HG03135 (cell line): Measurements from ENCODE around the gene NTNG1.
A peak's percentile ranks its signal among the peaks of the same experiment; 100 is the strongest.
"Not testable (repeated sequence)": the region's sequence is repeated elsewhere in the genome, so short reads cannot be mapped to it uniquely, and the experiment has no call there.

Experiments used
- ATAC-seq: cut with Tn5 transposase; IDR thresholded peaks from one replicate; pipeline ENCODE4 v1.9.1; 2021; ENCODE audit warnings: mild to moderate bottlenecking, moderate library complexity; ENCODE audit not compliant: unreplicated experiment

NTNG1 gene

DNA sequence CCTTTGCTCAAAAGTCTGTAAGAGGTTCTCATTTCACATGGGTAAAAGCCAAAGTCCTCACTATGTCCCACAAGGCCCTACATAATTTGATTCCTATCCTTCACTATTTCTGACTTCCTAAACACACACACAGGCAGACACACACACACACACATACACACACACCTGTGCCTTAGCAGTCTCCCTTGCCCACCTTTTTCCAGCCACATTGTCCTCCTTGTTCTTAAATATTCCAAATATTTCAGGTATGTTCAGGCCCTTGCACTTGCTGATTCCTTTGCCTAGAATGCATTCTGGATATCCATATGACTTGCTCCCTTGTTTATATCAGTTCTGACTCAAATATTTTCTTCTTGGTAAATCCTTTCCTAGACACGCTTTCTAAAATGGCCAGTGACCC, 54.6 kb downstream of the NTNG1 start:
- ATAC-seq, result no peak

GRCh38 chr1:107196973-107197562, 56.2 kb downstream of the NTNG1 start:
- peak; percentile 95 for ATAC-seq

DNA sequence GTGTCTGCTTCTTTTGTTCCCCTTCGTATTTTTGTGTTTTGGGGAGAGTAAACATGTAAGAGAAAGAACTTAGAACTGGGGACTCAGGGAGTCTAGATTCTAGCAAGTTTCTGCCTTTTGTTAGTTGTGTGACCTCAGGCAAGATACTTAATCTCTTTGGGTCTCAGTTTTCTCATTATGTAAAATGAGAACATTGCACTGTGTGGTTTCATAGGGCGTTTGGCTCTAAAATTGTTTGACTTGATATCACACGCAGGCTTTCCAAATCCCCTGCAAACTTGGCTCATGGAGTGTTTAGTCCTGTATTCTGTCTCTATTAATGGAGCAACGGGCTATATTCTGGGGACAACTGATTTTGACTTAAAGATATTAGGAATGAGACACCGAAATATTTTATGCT, 57.7 kb downstream of the NTNG1 start:
- ATAC-seq, result no peak

GRCh38 chr1:107200631-107201030, 59.8 kb downstream of the NTNG1 start:
- no peak for ATAC-seq

GRCh38 chr1:107202007-107202406, 61.2 kb downstream of the NTNG1 start:
- ATAC-seq, result no peak

- ATAC-seq, result no peak
Measured at GRCh38 chr1:107213225-107213624, 72.4 kb downstream of the NTNG1 start.

DNA sequence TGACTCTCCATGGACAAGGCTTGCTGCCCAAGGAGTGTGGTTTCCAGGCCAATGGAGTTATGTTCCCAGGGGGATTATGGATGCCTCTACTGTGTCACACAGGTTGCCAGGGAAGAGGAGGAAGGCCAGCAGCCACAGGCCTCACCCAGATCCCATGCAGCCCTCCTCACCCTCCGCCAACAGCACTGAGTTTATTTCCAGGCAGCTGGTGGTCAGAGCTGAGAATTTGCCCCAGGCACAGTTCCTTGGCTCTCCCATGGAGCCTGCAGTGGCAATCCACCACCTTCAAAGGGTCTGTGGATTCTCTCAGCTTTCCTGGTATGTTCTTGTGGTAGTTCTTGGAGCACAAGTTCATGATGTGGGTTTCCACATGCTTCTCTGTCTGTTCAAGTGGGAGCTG, 79.2 kb downstream of the NTNG1 start:
- no peak for ATAC-seq

GRCh38 chr1:107225706-107226105, 84.9 kb downstream of the NTNG1 start:
- no peak for ATAC-seq

- ATAC-seq, result no peak
Measured at GRCh38 chr1:107228704-107229371, 88.0 kb downstream of the NTNG1 start.

- ATAC-seq, result no peak
Measured at GRCh38 chr1:107229711-107230110, 88.9 kb downstream of the NTNG1 start.

GRCh38 chr1:107230121-107230520, 89.3 kb downstream of the NTNG1 start:
- no peak for ATAC-seq

DNA sequence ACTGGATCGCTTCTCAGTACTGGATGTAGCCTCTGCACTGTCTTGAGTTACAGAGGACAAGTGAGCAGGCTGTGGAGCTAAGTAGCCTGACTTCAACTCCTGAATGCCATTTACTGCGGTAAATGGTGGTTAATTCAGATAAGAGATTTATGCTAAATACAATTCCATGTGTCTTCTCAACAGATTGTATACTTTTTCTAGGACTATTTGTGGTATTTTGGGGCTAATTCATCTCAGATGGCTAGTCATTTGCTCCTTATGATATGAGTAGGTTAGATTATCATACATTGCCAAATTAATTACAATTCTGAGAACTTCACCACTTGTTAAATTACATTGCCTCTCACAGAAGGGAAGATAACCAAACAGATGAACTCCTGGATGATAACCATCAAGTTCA, 90.5 kb downstream of the NTNG1 start:
- no peak for ATAC-seq

GRCh38 chr1:107232426-107232825, 91.6 kb downstream of the NTNG1 start:
- no peak for ATAC-seq

DNA sequence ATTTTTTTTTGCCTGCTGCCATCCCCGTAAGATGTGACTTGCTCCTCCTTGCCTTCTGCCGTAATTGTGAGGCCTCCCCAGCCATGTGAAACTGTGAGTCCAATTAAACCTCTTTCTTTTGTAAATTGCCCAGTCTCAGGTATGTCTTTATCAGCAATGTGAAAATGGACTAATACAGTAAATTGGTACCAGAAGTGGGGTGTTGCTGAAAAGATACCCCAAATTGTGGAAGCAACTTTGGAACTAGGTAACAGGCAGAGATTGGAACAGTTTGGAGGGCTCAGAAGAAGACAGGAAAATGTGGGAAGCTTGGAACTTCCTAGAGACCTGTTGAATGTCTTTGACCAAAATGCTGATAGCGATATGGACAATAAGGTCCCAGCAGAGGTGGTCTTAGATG, 95.9 kb downstream of the NTNG1 start:
- not testable (repeated sequence) for ATAC-seq

DNA sequence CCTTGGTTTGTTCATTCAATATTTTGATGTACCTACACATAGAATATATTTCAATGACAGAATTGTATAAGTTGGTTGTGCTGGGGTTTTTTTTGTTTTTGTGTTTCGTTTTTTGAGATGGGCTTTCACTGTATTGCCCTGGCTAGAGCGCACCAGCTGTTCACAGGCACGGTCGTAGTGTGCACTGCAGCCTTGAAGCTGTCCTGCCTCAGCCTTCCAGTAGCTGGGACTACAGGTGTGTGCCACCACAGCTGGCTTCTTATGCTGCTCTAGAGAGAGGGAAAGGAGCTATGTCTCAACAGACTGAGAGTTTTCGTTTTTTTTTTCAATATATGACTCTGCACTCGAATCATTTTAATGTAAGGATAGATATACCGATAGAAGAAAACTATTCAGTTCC, 102.6 kb downstream of the NTNG1 start:
- ATAC-seq, result no peak

DNA sequence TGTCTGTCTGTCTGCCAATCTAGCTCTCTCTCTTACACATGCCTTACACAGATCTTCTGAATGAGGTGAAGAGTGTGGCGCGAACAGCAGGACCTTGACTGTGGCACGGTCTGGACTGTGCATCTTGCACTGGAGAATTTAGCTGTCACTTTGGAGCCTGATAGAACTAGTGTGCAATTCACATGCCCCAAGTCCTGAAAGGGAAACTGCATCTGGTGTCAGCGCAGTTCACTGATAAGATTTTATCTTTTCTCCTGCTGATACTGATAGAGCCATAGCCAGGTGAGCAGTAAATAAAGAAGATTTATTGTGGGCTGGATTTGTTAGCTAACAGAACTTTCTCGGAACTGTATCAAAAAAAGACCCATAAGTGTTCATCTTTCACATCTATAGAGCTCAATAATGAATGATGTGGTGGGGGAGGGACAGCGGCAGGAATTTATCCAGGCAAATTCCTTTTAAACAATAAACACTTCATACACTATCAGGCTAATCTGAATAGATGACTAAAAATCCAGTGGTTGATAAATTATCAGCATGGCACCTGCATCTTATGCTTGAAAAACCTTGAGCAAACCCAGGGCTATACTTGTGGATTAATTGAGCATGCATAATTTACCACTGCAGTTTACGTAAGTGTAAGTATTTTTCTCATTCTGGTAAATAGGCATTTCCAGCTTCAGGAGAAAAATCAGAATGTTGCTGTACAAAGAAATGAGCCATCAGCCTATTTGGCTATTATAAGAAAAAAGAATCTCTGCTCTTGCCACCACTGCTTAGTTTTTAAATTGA, 104.1 kb downstream of the NTNG1 start:
- no peak for ATAC-seq

DNA sequence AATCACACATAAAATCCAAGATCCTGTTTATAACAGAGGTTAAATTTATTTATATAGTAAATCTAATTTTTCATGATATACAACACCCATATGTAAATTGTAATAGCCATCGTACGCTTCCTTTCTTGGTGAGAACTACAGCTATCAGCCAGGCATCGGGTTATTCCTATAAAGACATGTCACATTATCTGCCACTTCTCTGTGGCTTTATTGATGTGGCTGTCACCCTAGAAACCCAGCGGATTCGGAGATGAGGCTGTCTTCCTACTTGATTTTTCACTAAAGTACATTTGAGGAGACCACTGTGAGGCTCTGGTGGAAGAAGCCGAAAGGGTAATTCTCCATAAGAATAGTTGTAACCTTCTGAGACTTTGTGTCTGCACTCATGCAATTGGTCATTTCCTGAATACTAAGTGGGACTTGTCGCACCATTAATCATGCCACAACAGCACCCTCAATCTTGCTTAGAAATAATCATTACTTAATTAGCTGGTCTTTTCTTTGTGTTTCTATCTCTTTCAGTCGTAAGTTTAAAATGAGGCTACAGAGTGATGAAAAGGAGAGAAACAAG, 106.0 kb downstream of the NTNG1 start:
- ATAC-seq, result no peak

GRCh38 chr1:107247679-107248078, 106.8 kb downstream of the NTNG1 start:
- no peak for ATAC-seq

DNA sequence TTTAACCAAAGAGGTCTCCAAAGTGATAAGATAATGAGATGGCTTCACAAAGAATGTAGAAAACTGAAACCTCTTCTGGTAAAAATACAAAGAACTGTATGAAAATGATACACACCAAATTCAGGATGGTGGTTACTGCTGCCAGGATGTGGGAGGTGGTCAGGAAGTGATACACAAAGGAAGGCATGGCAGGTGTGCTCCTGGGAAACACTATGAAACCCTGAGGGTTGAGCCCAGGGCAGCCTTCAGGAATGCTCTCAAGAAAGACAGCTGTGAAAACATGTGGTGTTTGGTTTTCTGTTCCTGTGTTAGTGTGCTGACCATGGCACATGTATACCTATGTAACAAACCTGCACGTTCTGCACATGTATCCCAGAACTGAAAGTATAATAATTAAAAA, 109.3 kb downstream of the NTNG1 start:
- no peak for ATAC-seq

DNA sequence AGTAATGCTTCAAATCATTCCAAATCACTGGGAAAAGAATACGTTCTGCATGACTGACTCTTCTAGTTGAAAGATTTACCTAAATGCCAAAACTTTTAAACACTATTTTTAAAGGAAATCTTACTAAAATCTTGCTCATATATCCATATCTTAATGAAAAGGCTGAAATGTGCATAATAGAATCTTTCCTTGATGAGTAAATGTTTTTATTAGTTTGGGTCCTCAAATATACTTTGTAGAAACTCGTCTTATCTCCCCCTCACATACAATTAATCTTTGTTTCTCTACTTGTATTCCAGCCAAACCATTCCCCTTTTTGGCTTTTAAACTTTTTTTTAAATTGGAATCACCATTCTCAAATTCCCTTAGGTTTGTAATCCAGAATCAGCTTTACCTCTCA, 110.2 kb downstream of the NTNG1 start:
- no peak for ATAC-seq

DNA sequence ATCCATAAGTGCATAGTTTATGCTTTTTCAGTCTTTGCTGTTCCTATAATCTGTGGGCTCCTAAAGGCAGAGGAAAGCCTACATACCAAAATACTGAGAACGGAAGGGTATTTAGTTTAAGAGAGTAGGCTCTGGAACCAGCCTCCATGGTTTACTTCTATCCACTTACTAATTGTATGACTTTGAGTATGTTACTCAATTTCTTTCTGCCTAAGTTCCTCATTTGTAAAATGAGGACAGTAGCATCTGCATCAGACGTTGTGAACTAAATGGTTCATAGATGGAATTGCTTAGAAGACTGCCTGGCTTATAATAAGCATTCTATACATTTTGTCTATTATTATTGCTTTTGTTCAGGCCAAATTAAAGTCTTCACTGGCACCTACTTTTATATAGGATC, 111.0 kb downstream of the NTNG1 start:
- no peak for ATAC-seq

DNA sequence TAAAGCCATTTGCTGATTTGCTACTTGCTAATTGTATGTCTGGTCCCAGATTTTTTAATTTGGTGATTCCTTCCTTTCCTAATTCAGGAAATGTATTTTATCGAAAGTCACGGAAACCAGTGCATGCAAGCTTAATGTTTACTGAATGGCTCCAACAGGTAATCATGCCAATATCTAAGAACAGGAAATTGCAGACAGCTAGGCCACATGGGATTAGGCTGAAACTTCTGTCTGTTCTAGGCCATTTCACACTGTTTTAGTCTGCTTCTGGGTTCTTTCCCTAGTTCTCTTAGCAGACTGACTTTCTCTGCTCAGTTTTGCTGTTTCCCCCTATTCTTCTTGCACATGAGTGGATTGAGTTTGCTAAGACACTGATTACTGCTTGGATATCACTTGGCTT, 111.4 kb downstream of the NTNG1 start:
- ATAC-seq, result no peak
